Skeletal muscle cell (primary cell): ENCODE results near the gene TMBIM4.
A peak's percentile ranks its signal among the peaks of the same experiment; 100 is the strongest.

ENCODE experiments used
- DNase-seq: peaks from one replicate; pipeline ENCODE4 v3.0.0-alpha.2; 2010; ENCODE audit warnings: low read depth
- H3K4me3 ChIP-seq: 2 replicates; pipeline ENCODE4 v1.5.1; 2011; ENCODE audit warnings: low read depth, mild to moderate bottlenecking, control low read depth, low read length, moderate library complexity

Gene TMBIM4

GRCh38 chr12:66111605-66112004, 58.2 kb downstream of the TMBIM4 start:
- DNase-seq: peak; percentile 50
- no peak overlapping the region for H3K4me3 ChIP-seq

GRCh38 chr12:66109056-66109455, 60.7 kb downstream of the TMBIM4 start:
- no peak for DNase-seq
- no peak overlapping the region for H3K4me3 ChIP-seq

- DNase-seq: no peak
- H3K4me3 ChIP-seq: no peak overlapping the region
Measured at GRCh38 chr12:66108386-66108785, 61.4 kb downstream of the TMBIM4 start.

GRCh38 chr12:66107451-66107915, 62.3 kb downstream of the TMBIM4 start:
- peak; percentile 85 for DNase-seq
- no peak overlapping the region for H3K4me3 ChIP-seq

- H3K4me3 ChIP-seq: no peak overlapping the region
- DNase-seq: no peak
Measured at GRCh38 chr12:66103016-66103913, 66.5 kb downstream of the TMBIM4 start.

- H3K4me3 ChIP-seq: no peak overlapping the region
- DNase-seq: no peak
Measured at GRCh38 chr12:66092559-66093269, 77.1 kb downstream of the TMBIM4 start.

GRCh38 chr12:66090157-66090556, 79.6 kb downstream of the TMBIM4 start:
- no peak overlapping the region for H3K4me3 ChIP-seq
- DNase-seq: no peak

- no peak overlapping the region for H3K4me3 ChIP-seq
Measured at GRCh38 chr12:66087365-66087943, 82.3 kb downstream of the TMBIM4 start.

GRCh38 chr12:66085998-66086397, 83.8 kb downstream of the TMBIM4 start:
- no peak for DNase-seq
- H3K4me3 ChIP-seq: no peak overlapping the region

More at GRCh38 chr12:66087365-66087943, 82.3 kb downstream of the TMBIM4 start:
- DNase-seq: no peak
